ENCODE results near the gene SLCO1B1.

Gene SLCO1B1

DNA sequence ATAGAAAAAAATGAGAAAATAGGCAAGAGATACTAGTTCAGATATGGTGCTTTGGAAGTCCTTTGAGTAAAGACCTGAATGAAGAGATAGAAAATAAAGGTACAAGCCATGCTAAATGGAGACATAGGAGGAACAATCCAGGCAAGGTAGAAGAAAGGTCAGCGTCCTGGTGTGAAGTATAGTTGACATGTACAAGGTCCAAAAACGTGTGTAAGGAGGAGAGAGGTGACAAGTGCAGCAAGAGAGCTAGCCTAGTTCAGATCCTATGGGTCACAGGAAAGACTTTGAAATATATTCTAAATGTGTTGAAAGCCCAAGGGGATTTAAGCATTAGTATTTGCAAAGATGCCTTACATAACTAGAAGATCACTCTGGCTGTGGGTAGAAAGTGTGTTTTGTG lies 88.2 kb downstream of the SLCO1B1 start:
- no peak overlapping the region for H3K27ac ChIP-seq
- no peak for DNase-seq (ENCODE audit: low read depth, low spot score)

DNA sequence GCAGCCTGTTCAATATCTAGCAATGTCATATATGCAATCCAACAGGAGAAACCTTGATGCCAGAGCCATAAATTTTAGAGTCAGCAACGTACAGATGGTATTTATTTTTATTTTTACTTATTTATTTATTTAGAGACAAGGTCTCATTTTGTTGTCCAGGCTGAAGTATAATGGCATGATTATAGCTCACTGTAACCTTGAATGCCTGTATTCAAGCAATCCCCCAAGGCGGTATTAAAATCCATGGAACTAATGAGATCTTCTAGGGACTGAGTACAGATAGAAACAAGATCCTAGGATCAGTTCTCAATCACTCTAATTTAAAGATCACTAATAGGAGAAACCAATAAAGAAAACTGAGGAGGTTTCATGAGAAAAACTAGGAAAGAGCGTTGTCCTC lies 89.3 kb downstream of the SLCO1B1 start:
- DNase-seq (ENCODE audit: low read depth, low spot score), result no peak
- no peak overlapping the region for H3K27ac ChIP-seq

GRCh38 chr12:21221072-21221471 lies 90.1 kb downstream of the SLCO1B1 start:
- no peak for DNase-seq (ENCODE audit: low read depth, low spot score)
- no peak overlapping the region for H3K27ac ChIP-seq

DNA sequence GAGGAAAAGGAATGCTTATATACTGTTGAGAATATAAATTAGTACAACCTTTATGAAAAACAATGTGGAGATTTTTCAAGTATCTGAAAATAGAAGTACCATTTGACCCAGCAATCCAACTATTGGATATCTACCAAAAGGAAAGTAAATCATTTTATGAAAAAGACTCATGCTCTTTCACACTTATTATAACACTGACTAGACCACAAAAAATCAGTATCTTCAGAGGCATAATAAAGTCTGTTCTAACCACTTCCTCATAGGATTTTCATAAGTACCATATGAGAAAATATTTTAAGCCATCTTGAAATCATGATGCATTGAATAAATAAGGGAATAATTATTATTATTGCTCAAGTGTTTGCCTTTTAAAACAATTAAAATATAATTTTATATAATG lies 90.8 kb downstream of the SLCO1B1 start:
- H3K27ac ChIP-seq, result no peak overlapping the region
- no peak for DNase-seq (ENCODE audit: low read depth, low spot score)

DNA sequence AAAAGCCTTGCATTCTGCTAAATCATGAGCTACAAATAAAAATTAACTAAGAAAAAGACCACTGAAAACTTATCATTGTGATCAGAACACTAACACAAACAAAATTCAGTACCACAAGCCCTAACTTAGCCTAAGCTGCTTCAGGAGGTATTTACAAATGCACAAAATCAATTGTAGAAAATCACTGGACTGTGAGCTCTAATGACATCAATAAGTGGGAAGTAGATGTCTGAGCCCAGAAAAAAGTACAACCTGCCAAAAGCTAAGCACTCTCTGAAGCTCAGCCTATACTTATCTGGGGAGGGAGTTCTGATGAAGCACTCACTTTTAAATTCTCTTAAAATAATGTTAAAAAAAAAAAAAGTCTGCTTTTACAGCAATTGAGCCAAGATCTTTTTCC lies 92.9 kb downstream of the SLCO1B1 start:
- H3K27ac ChIP-seq, result no peak overlapping the region
- DNase-seq (ENCODE audit: low read depth, low spot score), result no peak

DNA sequence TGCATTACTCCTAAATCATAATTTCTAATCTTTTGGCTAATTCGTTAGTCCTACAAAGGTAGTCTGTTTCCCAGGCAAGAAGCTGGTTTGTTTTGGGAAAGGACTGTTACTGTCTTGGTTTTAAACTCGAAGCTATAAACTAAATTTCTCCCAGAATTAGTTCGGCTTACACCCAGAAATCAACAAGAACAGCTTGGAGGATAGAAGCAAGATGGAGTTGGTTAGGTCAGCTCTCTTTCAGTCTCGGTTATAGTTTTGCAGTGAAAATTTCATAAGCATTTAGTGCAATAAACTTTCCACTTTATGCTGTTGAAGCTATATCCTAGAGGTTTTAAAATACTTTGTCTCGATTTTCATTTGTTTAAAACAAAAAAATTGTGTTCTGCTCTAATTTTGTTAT lies 103.4 kb downstream of the SLCO1B1 start:
- H3K27ac ChIP-seq, result no peak overlapping the region
- DNase-seq (ENCODE audit: low read depth, low spot score), result no peak

GRCh38 chr12:21239866-21240265 lies 108.9 kb downstream of the SLCO1B1 start:
- H3K27ac ChIP-seq, result no peak overlapping the region
- no peak for DNase-seq (ENCODE audit: low read depth, low spot score)

GRCh38 chr12:21248679-21249078 lies 117.7 kb downstream of the SLCO1B1 start:
- no peak for DNase-seq (ENCODE audit: low read depth, low spot score)

DNA sequence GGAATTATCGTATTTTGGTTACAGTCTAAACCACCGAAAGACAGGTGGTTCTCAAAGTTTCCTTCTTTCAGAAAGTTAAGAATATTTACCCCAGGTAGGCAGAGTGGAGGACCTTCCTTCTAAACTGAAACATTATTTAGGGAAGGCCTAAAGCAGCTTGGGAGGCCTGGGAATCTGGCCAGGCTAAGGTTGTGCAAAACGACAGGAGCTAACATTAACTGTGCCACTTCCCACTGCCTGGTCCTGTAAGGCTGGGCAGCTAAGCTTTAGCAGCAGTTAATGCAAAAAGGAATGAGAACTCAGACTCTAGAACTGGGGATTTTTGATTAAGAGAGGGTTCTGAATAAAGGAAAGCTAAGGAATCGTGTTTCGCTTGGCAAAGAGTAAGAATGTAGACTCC lies 121.1 kb downstream of the SLCO1B1 start:
- no peak for DNase-seq (ENCODE audit: low read depth, low spot score)

More at GRCh38 chr12:21248679-21249078, 117.7 kb downstream of the SLCO1B1 start:
- H3K27ac ChIP-seq, result no peak overlapping the region

GRCh38 chr12:21257172-21257571 lies 126.2 kb downstream of the SLCO1B1 start:
- no peak overlapping the region for H3K27ac ChIP-seq
- DNase-seq (ENCODE audit: low read depth, low spot score), result no peak

More for the DNA sequence above, 121.1 kb downstream of the SLCO1B1 start:
- H3K27ac ChIP-seq, result no peak overlapping the region

DNA sequence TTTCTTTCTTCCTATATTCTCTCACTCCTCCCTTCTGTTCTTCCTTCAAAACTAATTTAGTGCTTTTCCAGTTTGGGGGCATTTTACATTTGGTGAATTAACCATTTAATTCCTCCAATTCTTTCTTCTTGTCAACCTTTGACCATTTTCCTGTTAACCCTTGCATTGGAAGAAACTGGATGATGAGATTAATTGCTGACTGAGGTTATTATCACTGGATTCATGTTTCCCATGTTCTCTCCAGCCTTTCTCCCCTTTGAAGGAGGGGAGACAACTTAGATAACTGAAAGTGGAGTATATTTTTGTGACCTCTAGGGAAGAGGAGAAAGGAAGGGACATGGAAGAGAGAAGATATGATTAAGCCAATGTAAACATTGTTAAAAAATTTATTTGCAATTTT lies 133.2 kb downstream of the SLCO1B1 start:
- H3K27ac ChIP-seq, result no peak overlapping the region
- no peak for DNase-seq (ENCODE audit: low read depth, low spot score)

DNA sequence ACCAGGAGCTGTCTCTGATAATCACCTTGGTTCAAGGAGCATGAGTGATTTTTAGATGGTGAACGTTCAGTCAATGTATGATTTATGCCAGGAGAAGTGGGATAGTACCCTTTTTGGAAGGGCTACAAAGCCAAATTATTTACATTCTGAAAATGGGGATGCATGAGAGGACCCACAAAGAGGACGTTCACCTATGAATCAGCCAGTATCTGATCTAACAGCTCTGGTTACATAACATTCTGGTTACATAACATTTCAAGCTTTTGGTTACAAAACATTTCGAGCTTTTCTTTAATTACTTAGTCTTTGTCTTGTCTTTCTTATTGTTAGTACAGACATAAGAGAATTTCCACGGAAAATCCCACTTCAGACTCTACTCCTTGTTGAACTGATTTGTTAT lies 134.9 kb downstream of the SLCO1B1 start:
- DNase-seq (ENCODE audit: low read depth, low spot score), result no peak
- H3K27ac ChIP-seq, result no peak overlapping the region

- H3K27ac ChIP-seq, result no peak overlapping the region
- DNase-seq (ENCODE audit: low read depth, low spot score), result no peak
Measured at GRCh38 chr12:21276826-21277225, 145.8 kb downstream of the SLCO1B1 start.
